Tibial artery (tissue), 4 donors: ENCODE measurements around the gene RNU6-9.

ENCODE experiments used
- DNase-seq, 2 donors: peaks; one replicate each; pipeline ENCODE4 v3.0.0-alpha.2; 2019
- H3K27ac ChIP-seq, 2 donors: fragments of 200-600 bp; sonication (generic) in 1 of 2; 1 replicate in 1 of 2; 2 replicates in 1 of 2; pipeline ENCODE4 v1.5.1; 2018 to 2019; ENCODE audit warnings: mild to moderate bottlenecking in 1 of 2
- H3K27me3 ChIP-seq, 2 donors: fragments of 200-600 bp; sonication (generic) in 1 of 2; one replicate each; pipeline versions ENCODE4 v1.5.1 to v1.6.0; 2016 to 2019
- H3K36me3 ChIP-seq, 3 donors: fragments of 200-600 bp; sonication (generic) in 2 of 3; one replicate each; pipeline ENCODE4 v1.5.1; 2016 to 2019; ENCODE audit warnings: mild to moderate bottlenecking in 2 of 3
- H3K4me1 ChIP-seq, 4 donors: fragments of 200-600 bp; sonication (generic) in 2 of 4; 1 replicate in 3 of 4; 2 replicates in 1 of 4; pipeline ENCODE4 v1.5.1; 2016 to 2019
- H3K4me3 ChIP-seq, 2 donors: fragments of 200-600 bp; sonication (generic) in 1 of 2; 1 replicate in 1 of 2; 2 replicates in 1 of 2; pipeline ENCODE4 v1.5.1; 2018 to 2019; ENCODE audit warnings: mild to moderate bottlenecking in 2 of 2
- H3K9me3 ChIP-seq, 3 donors: fragments of 200-600 bp; sonication (generic) in 1 of 3; one replicate each; pipeline ENCODE4 v1.5.1; 2016 to 2019
- CTCF ChIP-seq, 2 experiments: fragments of 200-600 bp in 1 of 2; fragments of 450-650 bp in 1 of 2; IDR thresholded peaks; one replicate each; pipeline ENCODE4 v1.5.1; 2017 to 2019; ENCODE audit warnings: antibody characterized with exemption in 2 of 2, mild to moderate bottlenecking in 1 of 2, moderate library complexity in 1 of 2
- intact Hi-C: fragments of 100-400 bp; cut with DNase I; formaldehyde crosslinking; loops from one replicate; pipeline ENCODE4 v1.15.0; 2023; ENCODE audit warnings: low total_unique reads

RNU6-9 gene

DNA sequence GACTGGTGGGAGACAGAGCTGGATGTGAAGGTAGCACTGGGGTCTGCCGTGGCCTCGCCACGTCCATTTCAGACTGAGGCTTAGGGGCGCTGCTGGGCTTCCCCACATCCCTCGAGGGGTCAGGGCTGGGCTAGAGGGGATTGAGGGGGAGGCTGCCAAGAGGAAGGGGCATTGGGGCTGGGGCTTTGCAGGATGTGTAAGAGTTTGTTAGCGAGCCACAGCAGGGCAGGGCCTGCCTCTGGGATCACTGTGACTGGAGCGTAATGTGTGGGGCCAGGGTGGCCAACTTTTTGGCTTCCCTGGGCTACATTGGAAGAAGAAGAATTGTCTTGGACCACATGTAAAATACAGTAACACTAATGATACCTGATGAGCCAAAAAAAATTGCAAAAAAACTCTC, 46.6 kb downstream of the RNU6-9 start:
- Histone ChIP-seq H3K9me3 (no peaks in the 10 kb centered on the region), H3K27me3 (no peaks in the 10 kb centered on the region), H3K27ac (peak overlapping the region; percentile 63 to 74), H3K4me1 (peaks cover 0 to 21% (median 15%) of the 10 kb centered on the region in 4 donors), H3K4me3 (no peak overlapping the region), H3K36me3 (peaks cover 0 to 4% (median 0%) of the 10 kb centered on the region in 3 donors)
- TF ChIP-seq CTCF (IDR thresholded peaks at IDR 0.05): no peak
- intact Hi-C loops: no loop called here
- DNase-seq: no peak

DNA sequence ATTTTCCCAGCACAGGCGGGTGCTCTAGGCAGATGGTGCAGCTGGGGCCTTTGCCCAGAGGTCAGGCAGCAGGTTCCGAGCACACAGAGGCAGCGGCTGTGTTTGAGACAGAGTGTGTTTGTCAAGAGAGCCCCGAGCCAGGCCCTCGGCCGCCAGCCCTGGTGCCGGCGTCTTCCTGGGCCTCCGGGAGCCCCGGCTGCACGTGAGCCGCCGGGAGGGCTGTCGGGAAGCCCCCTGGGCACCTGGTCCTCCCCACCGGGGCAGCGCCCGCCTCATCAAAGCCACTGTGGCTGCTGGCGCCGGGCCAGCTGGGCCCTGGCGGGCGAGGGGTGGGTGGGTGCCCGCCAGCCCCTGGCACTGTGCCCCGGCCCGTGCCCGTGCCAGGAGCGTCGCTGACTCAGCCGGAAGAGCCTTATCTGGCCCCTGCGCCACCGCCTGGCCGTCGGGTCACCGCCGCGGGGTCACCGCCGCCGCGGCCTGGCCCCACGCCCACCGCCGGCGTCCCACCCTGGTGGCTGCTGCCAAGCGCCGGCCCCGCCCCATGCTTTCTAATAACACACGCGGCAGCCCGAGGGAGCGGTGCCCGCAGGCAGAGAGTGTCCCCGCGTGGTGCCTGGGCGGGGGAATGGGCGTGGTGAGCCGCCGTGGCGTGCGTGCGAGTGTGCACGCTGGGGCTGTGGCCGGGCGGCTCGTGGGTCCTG, 47.5 kb downstream of the RNU6-9 start:
- H3K4me1 ChIP-seq: peaks cover 0 to 13% (median 9%) of the 10 kb centered on the region in 4 donors
- DNase-seq: peak; percentile 80 to 87
- no peaks in the 10 kb centered on the region for H3K27me3 ChIP-seq
- peaks cover 0 to 4% (median 0%) of the 10 kb centered on the region in 3 donors for H3K36me3 ChIP-seq
- H3K9me3 ChIP-seq: no peaks in the 10 kb centered on the region
- H3K4me3 ChIP-seq: peak overlapping the region; percentile 20 to 45
- TF ChIP-seq CTCF (IDR thresholded peaks at IDR 0.05): no peak
- intact Hi-C loops: no loop called here
- peak overlapping the region; percentile 63 to 74 for H3K27ac ChIP-seq

- TF ChIP-seq CTCF (IDR thresholded peaks at IDR 0.05): no peak
- peaks cover 0 to 13% (median 9%) of the 10 kb centered on the region in 4 donors for H3K4me1 ChIP-seq
- peak overlapping the region; percentile 20 to 45 for H3K4me3 ChIP-seq
- H3K27ac ChIP-seq: peak overlapping the region; percentile 63 to 74
- H3K9me3 ChIP-seq: no peaks in the 10 kb centered on the region
- no peaks in the 10 kb centered on the region for H3K27me3 ChIP-seq
- intact Hi-C loops: no loop called here
- peaks cover 0 to 4% (median 0%) of the 10 kb centered on the region in 3 donors for H3K36me3 ChIP-seq
- DNase-seq: no peak
Observed at GRCh38 chr19:941292-942132, 48.2 kb downstream of the RNU6-9 start.

DNA sequence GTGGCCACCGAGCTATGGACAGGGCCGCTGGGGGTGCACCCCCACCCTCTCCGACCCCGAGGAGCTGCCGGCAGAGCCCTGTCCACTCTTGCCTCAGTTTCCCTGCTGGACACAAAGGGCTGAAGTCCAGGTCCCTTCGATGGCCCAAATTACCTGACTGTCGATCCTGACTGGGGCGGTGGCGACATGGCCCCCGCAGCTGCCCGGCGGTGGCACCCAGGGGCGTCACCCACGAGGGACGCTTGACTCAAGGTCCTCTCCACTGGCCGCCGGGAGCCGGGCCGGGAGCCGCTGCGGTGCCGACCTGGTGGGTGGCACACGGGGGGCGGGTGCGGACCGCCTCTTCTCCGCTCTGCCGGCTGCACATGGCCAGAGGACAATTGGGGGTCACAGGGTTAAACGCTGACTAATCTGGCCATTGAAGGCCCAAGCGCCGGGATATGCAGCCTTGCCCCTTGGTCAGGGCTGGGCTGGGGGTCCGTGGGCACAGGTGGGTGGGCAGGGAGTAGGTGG, 48.9 kb downstream of the RNU6-9 start:
- H3K36me3 ChIP-seq: peaks cover 0 to 4% (median 0%) of the 10 kb centered on the region in 3 donors
- intact Hi-C loops: no loop called here
- no peak for TF ChIP-seq CTCF (IDR thresholded peaks at IDR 0.05)
- DNase-seq: no peak
- H3K4me3 ChIP-seq: no peak overlapping the region
- H3K4me1 ChIP-seq: peaks cover 0 to 13% (median 9%) of the 10 kb centered on the region in 4 donors
- no peaks in the 10 kb centered on the region for H3K9me3 ChIP-seq
- H3K27ac ChIP-seq: no peak overlapping the region
- H3K27me3 ChIP-seq: no peaks in the 10 kb centered on the region
